Omental fat pad (tissue), 4 donors: Measurements from ENCODE around the gene ADK. TPM values are rescaled to one million over a fixed set of nuclear protein-coding genes. Genes with fewer than 3 reads are reported as not detected.

Source experiments
- ATAC-seq: fragments of 150-250 bp; one replicate; pipeline ENCODE4 v1.9.1; 2016; ENCODE audit warnings: mild to moderate bottlenecking, moderate library complexity; ENCODE audit not compliant: low FRiP score
- DNase-seq: peaks from one replicate; pipeline ENCODE4 v3.0.0-alpha.2; 2019; ENCODE audit warnings: low spot score
- total RNA-seq, 4 donors: library from RNA; depleted of rRNA; stranded (reverse); fragments of >200 nt; gene quantifications; one replicate each; pipeline ENCODE4 v1.1.0, GENCODE V29; 2016
- TF ChIP-seq, protein P1 (sequence below), 3 donors: fragments of 450-650 bp; IDR thresholded peaks; one replicate each; pipeline ENCODE4 v1.5.1; 2016 to 2017; ENCODE audit warnings: antibody characterized with exemption in 3 of 3, mild to moderate bottlenecking in 3 of 3, moderate library complexity in 2 of 3

ADK gene
- total RNA-seq, 4 donors from 2014 or later = 19.4 to 23.3 (median 22.0) TPM

DNA sequence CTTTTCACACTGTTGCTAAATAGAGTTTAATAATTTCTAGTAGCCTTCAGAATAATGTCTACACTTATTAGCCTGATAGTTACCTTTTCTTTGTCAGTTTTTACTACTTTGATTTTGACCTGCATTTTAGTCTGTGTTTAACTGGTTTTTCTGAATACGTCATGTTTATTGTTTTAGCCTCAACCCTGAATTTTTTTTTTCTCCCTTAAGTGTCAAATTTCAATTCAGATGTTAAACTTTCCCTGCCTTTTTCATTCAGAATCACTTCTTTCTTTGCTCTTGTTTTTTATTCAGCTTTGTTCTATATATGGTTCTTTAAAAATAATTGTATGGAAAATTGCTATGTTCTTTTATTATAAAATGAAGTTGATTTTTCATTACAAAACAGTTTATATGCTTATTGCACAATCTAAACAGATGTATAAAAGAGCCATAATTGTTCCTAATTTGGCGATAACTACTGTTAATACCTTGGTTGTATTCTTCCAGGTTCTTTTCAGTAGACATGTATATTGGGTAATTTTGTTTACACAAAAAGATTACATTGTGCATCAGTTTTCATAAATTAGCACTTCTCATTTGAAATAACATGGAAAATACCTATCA, 159.7 kb downstream of the ADK start:
- no peak for ATAC-seq

GRCh38 chr10:74314166-74314565, 163.1 kb downstream of the ADK start:
- no peak for DNase-seq
- TF ChIP-seq, protein P1, sequence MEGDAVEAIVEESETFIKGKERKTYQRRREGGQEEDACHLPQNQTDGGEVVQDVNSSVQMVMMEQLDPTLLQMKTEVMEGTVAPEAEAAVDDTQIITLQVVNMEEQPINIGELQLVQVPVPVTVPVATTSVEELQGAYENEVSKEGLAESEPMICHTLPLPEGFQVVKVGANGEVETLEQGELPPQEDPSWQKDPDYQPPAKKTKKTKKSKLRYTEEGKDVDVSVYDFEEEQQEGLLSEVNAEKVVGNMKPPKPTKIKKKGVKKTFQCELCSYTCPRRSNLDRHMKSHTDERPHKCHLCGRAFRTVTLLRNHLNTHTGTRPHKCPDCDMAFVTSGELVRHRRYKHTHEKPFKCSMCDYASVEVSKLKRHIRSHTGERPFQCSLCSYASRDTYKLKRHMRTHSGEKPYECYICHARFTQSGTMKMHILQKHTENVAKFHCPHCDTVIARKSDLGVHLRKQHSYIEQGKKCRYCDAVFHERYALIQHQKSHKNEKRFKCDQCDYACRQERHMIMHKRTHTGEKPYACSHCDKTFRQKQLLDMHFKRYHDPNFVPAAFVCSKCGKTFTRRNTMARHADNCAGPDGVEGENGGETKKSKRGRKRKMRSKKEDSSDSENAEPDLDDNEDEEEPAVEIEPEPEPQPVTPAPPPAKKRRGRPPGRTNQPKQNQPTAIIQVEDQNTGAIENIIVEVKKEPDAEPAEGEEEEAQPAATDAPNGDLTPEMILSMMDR (IDR thresholded peaks at IDR 0.05) = no peak
- ATAC-seq = no peak

More for the DNA sequence above, 159.7 kb downstream of the ADK start:
- TF ChIP-seq, protein P1 (IDR thresholded peaks at IDR 0.05) = no peak
- DNase-seq = no peak

GRCh38 chr10:74320026-74320425, 169.0 kb downstream of the ADK start:
- DNase-seq = no peak
- TF ChIP-seq, protein P1 (IDR thresholded peaks at IDR 0.05) = no peak
- no peak for ATAC-seq

DNA sequence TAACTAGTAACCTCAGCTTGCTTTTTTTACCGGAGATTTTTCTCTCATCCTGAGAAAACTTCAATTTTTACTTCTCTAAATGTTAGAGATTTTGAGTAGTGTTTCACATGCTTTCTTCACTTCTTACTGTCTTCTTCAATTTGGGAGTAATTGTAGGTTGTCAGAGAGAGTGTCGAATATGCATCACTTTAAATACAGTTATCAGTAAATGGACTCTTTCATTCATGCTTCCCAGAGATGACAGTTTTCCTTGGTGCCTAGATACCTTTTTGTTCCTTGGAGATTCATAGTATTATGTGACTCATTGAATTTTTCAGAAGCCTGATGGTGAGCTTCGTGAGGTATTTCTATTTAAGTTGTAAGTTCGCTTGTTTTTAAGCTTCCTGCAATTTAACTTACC, 169.7 kb downstream of the ADK start:
- TF ChIP-seq, protein P1 (IDR thresholded peaks at IDR 0.05) = no peak
- DNase-seq (no peak), ATAC-seq (no peak)

DNA sequence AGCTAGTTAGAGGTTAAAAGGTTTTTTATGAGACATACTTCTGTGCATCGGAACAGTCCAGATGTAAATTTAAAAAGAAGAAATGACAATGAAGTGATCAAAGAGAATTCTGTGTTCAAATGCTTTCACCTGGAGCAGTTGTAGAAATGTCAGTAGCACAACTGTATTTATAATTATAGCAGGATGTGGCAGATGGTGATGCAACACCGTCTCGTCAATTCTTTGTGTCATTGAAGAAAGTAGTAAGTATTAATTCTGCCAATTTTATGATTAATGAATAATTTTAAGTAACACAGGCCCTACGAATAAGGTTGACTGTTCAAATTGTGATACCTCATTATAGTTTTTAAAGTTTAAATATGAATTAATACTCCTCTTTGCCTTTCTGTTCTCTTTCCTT, 171.1 kb downstream of the ADK start:
- DNase-seq (no peak), ATAC-seq (no peak)
- TF ChIP-seq, protein P1 (IDR thresholded peaks at IDR 0.05) = no peak

- no peak for ATAC-seq
- TF ChIP-seq, protein P1 (IDR thresholded peaks at IDR 0.05) = no peak
- no peak for DNase-seq
These were observed 171.5 kb downstream of the ADK start for GRCh38 chr10:74322565-74322964.

- no peak for ATAC-seq
- no peak for DNase-seq
- TF ChIP-seq, protein P1 (IDR thresholded peaks at IDR 0.05) = no peak
These were observed 177.4 kb downstream of the ADK start for GRCh38 chr10:74328388-74328787.
